Measurements from ENCODE around the gene PSMA4.
"Not testable (repeated sequence)": the region's sequence is repeated elsewhere in the genome, so short reads cannot be mapped to it uniquely, and the experiment has no call there.

The PSMA4 gene

GRCh38 chr15:78540141-78540870 is at the start of gene PSMA4:
PSMA4 (plus strand) TSS chr15:78540444; CDS start chr15:78541928, 1,484 bp downstream.
- peak; percentile 75 for DNase-seq

GRCh38 chr15:78492872-78493271 is 47.4 kb upstream of the PSMA4 start:
- DNase-seq, result no peak

GRCh38 chr15:78501857-78502256 is 38.4 kb upstream of the PSMA4 start:
- DNase-seq, result no peak

GRCh38 chr15:78502641-78503040 is 37.6 kb upstream of the PSMA4 start:
- no peak for DNase-seq

- peak; percentile 97 to 98 for DNase-seq
These were observed 33.0 kb upstream of the PSMA4 start, which contains the start of gene HYKK for GRCh38 chr15:78506971-78507830. HYKK (plus strand) TSS chr15:78507577; CDS start chr15:78513089, 5,512 bp downstream.

GRCh38 chr15:78507831-78508160 is 32.4 kb upstream of the PSMA4 start:
- DNase-seq, result no peak

- no peak for DNase-seq
These were observed 32.0 kb upstream of the PSMA4 start for GRCh38 chr15:78508272-78508671.

GRCh38 chr15:78509726-78510312 is 30.4 kb upstream of the PSMA4 start:
- DNase-seq, result no peak

- not testable (repeated sequence) for DNase-seq
These were observed 20.2 kb upstream of the PSMA4 start for GRCh38 chr15:78520035-78520434.

GRCh38 chr15:78524230-78524629 is 16.0 kb upstream of the PSMA4 start:
- DNase-seq, result no peak

GRCh38 chr15:78527325-78527724 is 12.9 kb upstream of the PSMA4 start:
- no peak for DNase-seq

GRCh38 chr15:78533331-78533730 is 6.9 kb upstream of the PSMA4 start:
- DNase-seq, result no peak

GRCh38 chr15:78536134-78536533 is 4.1 kb upstream of the PSMA4 start:
- DNase-seq, result no peak

GRCh38 chr15:78537266-78537905 is 2.9 kb upstream of the PSMA4 start:
- no peak for DNase-seq

GRCh38 chr15:78538358-78538757 is 1.9 kb upstream of the PSMA4 start:
- DNase-seq, result no peak

GRCh38 chr15:78539464-78540140 is 642 bp upstream of the PSMA4 start:
- not testable (repeated sequence) for DNase-seq

- peak in 1 of 2 experiments; percentile 25 for DNase-seq
These were observed 863 bp downstream of the PSMA4 start for GRCh38 chr15:78540871-78541743.

GRCh38 chr15:78541744-78542034 is 1.4 kb downstream of the PSMA4 start:
- DNase-seq, result no peak

- DNase-seq, result no peak
These were observed 2.4 kb downstream of the PSMA4 start for GRCh38 chr15:78542647-78543046.

- no peak for DNase-seq
These were observed 9.9 kb downstream of the PSMA4 start for GRCh38 chr15:78550194-78550593.

- DNase-seq, result no peak
These were observed 10.6 kb downstream of the PSMA4 start for GRCh38 chr15:78550815-78551214.

GRCh38 chr15:78551902-78552301 is 11.7 kb downstream of the PSMA4 start:
- no peak for DNase-seq

Data from Kasumi-1 (cell line).